ENCODE results near the gene GUCY2C. TPM values are rescaled to one million over a fixed set of nuclear protein-coding genes. Genes with fewer than 3 reads are reported as not detected.

GUCY2C gene
- 0.29 and 0.37 TPM in 2 replicates for total RNA-seq
- total RNA-seq (2013), result 0.28 TPM
- 0.04 and 0.28 TPM in 2 replicates for polyA plus RNA-seq
- 0.17 TPM in 1 of 2 replicates, not detected in the other for polyA minus RNA-seq

DNA sequence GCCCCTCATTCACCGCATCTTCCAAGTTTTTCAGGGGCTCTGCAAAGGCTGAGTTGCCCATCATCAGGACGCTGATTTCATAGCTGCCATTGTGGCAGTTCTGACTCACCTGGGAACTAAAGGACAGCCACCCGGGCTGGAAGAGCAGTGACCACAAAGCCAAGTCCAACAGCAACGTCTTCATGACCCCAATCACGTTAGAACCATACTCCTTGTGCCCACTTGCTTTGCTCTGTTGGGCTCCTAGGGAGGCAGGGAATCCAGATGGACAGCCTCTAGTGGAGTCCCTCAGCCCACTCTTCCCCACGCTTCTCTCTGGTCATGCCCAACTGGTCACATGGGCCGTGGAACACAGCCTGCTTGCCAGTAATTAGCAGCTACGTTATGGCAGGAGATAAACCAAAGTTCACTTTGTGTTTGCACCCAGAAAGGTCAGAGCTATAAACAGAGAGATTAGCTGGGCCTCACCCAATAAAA is at the start of gene GUCY2C:
TSS of gene GUCY2C (minus strand) at position 335 of the 477 bp plus-strand sequence. CDS start at position 184, 151 bp downstream.
- Histone ChIP-seq H4K20me1 (ENCODE audit: control insufficient read depth, insufficient read depth, low read length, poor library complexity, severe bottlenecking) (no peaks in the 10 kb centered on the region), H3K79me2 (ENCODE audit: control insufficient read depth, insufficient read depth, low read length) (no peaks in the 10 kb centered on the region), H3K27ac (ENCODE audit: low read length in 2 of 2) (no peak within 1 kb of the TSS), H3K4me1 (ENCODE audit: control insufficient read depth in 2 of 2, insufficient read depth in 2 of 2, low read length in 2 of 2) (no peaks in the 10 kb centered on the region), H3K9me3 (ENCODE audit: control extremely low read depth in 1 of 3, control insufficient read depth in 2 of 3, insufficient read depth in 1 of 3, low read length in 2 of 3) (no peaks in the 10 kb centered on the region), H2AFZ (ENCODE audit: insufficient read depth, low read depth, low read length, poor library complexity, severe bottlenecking) (no peak within 1 kb of the TSS), H3K4me3 (ENCODE audit: control extremely low read depth in 1 of 5, extremely low read depth in 1 of 5, insufficient read depth in 1 of 5, low read depth in 2 of 5, low read length in 4 of 5) (no peak within 1 kb of the TSS), H3K27me3 (replicated peaks in 1 of 4; ENCODE audit: control extremely low read depth in 1 of 4, control insufficient read depth in 3 of 4, insufficient read depth in 4 of 4, low read length in 3 of 4) (peaks cover 0 to 2% (median 0%) of the 10 kb centered on the region in 4 experiments), H3K9ac (ENCODE audit: low read length) (no peak within 1 kb of the TSS), H3K36me3 (replicated peaks in 1 of 2; ENCODE audit: control extremely low read depth in 1 of 2, control insufficient read depth in 1 of 2, extremely low read depth in 1 of 2, insufficient read depth in 2 of 2, low read length in 1 of 2) (no peaks in the 10 kb centered on the region), H3K4me2 (replicated peaks; ENCODE audit: low read depth, low read length, poor library complexity, severe bottlenecking) (no peak within 1 kb of the TSS)
- Mint-ChIP-seq H3K4me1 (peaks cover 2% of the 10 kb centered on the region), H3K27ac (no peak within 1 kb of the TSS), H3K9me3 (ENCODE audit: insufficient read depth) (no peaks in the 10 kb centered on the region), H3K4me3 (no peak within 1 kb of the TSS), H3K27me3 (peaks cover 16% of the 10 kb centered on the region)
- intact Hi-C loops (cut with micrococcal nuclease), result no loop called here
- DNase-seq (no peak), ATAC-seq (ENCODE audit: low read depth) (no peak)
- TF ChIP-seq EZH2 (IDR thresholded peaks at IDR 0.05; ENCODE audit: borderline replicate concordance, insufficient read depth, low read depth, low read length, poor library complexity, severe bottlenecking), result no peak
- TF ChIP-seq, protein P1, sequence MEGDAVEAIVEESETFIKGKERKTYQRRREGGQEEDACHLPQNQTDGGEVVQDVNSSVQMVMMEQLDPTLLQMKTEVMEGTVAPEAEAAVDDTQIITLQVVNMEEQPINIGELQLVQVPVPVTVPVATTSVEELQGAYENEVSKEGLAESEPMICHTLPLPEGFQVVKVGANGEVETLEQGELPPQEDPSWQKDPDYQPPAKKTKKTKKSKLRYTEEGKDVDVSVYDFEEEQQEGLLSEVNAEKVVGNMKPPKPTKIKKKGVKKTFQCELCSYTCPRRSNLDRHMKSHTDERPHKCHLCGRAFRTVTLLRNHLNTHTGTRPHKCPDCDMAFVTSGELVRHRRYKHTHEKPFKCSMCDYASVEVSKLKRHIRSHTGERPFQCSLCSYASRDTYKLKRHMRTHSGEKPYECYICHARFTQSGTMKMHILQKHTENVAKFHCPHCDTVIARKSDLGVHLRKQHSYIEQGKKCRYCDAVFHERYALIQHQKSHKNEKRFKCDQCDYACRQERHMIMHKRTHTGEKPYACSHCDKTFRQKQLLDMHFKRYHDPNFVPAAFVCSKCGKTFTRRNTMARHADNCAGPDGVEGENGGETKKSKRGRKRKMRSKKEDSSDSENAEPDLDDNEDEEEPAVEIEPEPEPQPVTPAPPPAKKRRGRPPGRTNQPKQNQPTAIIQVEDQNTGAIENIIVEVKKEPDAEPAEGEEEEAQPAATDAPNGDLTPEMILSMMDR (IDR thresholded peaks at IDR 0.05), result no peak
- 82% methylated on average over 8 of the region's 8 CpGs for WGBS (ENCODE audit: insufficient coverage)
- ChIA-PET POLR2A (no interaction called here), CTCF (interaction anchor here (0.9 kb wide), 1 partner anchor 67 kb away, joined by 4 read pairs; no protein-coding TSS in a partner anchor)

DNA sequence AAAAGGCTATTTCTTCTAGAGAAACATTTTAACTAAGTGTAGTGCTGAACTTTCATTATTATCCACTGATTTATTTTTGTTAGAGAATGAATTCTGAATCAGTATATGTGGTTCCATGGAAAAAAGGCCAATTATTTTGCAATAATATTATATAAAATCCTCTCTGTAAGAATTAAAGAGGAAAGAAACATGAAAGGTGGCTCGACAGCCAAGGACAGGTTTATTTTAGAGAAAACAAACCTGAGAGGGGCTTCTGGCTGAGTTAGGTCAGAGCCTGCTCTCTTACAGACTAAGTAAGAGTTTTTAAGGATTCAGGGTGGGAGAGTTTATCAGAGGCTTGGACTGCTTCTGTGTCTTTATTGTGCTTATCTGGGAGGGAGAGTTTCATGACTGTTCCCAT is 46.7 kb upstream of the GUCY2C start:
- Mint-ChIP-seq H3K27me3 (no peaks in the 10 kb centered on the region), H3K4me3 (no peak overlapping the region), H3K4me1 (peaks cover 9% of the 10 kb centered on the region), H3K27ac (no peak overlapping the region), H3K9me3 (ENCODE audit: insufficient read depth) (peaks cover 8% of the 10 kb centered on the region)
- ChIA-PET POLR2A (no interaction called here), CTCF (no interaction called here)
- whole genome bisulfite sequencing (ENCODE audit: insufficient coverage), result 80% methylated on average over 1 of the region's 1 CpG
- intact Hi-C loops (cut with micrococcal nuclease), result no loop called here
- peaks cover 7 to 8% of the 10 kb centered on the region in 2 donors for H3K4me1 ChIP-seq (ENCODE audit: control insufficient read depth in 2 of 2, insufficient read depth in 2 of 2, low read length in 2 of 2)
- H3K4me2 ChIP-seq (replicated peaks; ENCODE audit: low read depth, low read length, poor library complexity, severe bottlenecking), result no peak overlapping the region
- H3K9ac ChIP-seq (ENCODE audit: low read length), result no peak overlapping the region
- H3K9me3 ChIP-seq (ENCODE audit: control extremely low read depth in 1 of 3, control insufficient read depth in 2 of 3, insufficient read depth in 1 of 3, low read length in 2 of 3), result peaks cover 0 to 7% (median 3%) of the 10 kb centered on the region in 3 donors
- ATAC-seq (ENCODE audit: low read depth) (no peak), DNase-seq (no peak)
- H3K27ac ChIP-seq (ENCODE audit: low read length in 2 of 2), result no peak overlapping the region
- H3K4me3 ChIP-seq (ENCODE audit: control extremely low read depth in 1 of 5, extremely low read depth in 1 of 5, insufficient read depth in 1 of 5, low read depth in 2 of 5, low read length in 4 of 5), result no peak overlapping the region
- H4K20me1 ChIP-seq (ENCODE audit: control insufficient read depth, insufficient read depth, low read length, poor library complexity, severe bottlenecking), result no peaks in the 10 kb centered on the region
- H3K79me2 ChIP-seq (ENCODE audit: control insufficient read depth, insufficient read depth, low read length), result no peaks in the 10 kb centered on the region
- TF ChIP-seq, protein P1 (IDR thresholded peaks at IDR 0.05), result no peak
- TF ChIP-seq EZH2 (IDR thresholded peaks at IDR 0.05; ENCODE audit: borderline replicate concordance, insufficient read depth, low read depth, low read length, poor library complexity, severe bottlenecking), result no peak
- H2AFZ ChIP-seq (ENCODE audit: insufficient read depth, low read depth, low read length, poor library complexity, severe bottlenecking), result no peak overlapping the region
- no peaks in the 10 kb centered on the region for H3K27me3 ChIP-seq (replicated peaks in 1 of 4; ENCODE audit: control extremely low read depth in 1 of 4, control insufficient read depth in 3 of 4, insufficient read depth in 4 of 4, low read length in 3 of 4)
- no peaks in the 10 kb centered on the region for H3K36me3 ChIP-seq (replicated peaks in 1 of 2; ENCODE audit: control extremely low read depth in 1 of 2, control insufficient read depth in 1 of 2, extremely low read depth in 1 of 2, insufficient read depth in 2 of 2, low read length in 1 of 2)
